Renal cortex interstitium (tissue), 11 donors: Measurements from ENCODE around the gene NSUN6. TPM values are rescaled to one million over a fixed set of nuclear protein-coding genes. Genes with fewer than 3 reads are reported as not detected.
A peak's percentile ranks its signal among the peaks of the same experiment; 100 is the strongest.
"Not testable (repeated sequence)": the region's sequence is repeated elsewhere in the genome, so short reads cannot be mapped to it uniquely, and the experiment has no call there.

ENCODE experiments used
- DNase-seq, 11 donors: peaks; one replicate each; pipeline ENCODE4 v3.0.0-alpha.2; 2013; ENCODE audit warnings: low read depth in 9 of 11, low spot score in 4 of 11; ENCODE audit errors: extremely low read depth in 1 of 11
- polyA plus RNA-seq, 3 donors: library from polyadenylated mRNA; unstranded; fragments of 120-200 nt; gene quantifications; one replicate each; pipeline ENCODE4 v1.2.1, GENCODE V29; 2013; ENCODE audit not compliant: insufficient read length in 3 of 3

The NSUN6 gene
- polyA plus RNA-seq, 3 donors, result 21.5 to 41.0 (median 27.4) TPM

DNA sequence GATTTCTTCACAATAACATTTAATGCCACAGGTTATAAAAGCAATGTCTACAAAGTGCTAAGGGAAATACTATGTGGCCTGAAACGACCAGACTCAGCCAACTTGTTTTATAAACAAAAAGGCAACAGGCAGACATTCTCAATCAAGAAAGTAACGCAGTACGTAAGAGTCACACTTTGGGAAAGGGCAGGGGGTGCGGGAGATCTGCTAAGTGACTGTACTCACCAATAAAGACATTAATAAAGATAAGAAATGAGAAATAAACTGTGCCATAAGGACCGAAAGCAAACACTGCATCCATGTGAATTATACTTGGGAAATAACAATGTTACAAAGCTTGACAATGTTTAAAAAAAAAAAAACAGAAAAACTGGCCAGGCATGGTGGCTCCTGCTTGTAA, 25.5 kb downstream of the NSUN6 start:
- no peak for DNase-seq

DNA sequence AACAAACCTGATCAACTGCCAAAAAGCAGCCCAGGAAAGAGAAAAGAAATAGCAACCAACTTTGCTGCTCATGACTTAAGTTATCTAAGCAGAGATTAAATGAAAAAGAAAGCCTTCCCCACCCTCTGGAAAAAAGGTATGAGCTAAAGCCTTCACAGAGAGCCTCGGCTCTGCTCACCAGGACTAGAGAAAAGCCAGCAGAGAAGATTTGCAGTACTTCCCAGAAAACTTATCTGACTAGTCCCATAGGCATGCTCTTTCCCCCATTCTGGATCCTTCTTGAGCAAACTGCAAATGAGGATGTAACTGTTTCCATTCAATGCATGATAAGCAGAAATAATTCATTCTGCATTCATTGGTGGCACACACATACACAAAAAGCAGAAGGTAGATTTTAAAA, 27.7 kb downstream of the NSUN6 start:
- DNase-seq, result not testable (repeated sequence)

DNA sequence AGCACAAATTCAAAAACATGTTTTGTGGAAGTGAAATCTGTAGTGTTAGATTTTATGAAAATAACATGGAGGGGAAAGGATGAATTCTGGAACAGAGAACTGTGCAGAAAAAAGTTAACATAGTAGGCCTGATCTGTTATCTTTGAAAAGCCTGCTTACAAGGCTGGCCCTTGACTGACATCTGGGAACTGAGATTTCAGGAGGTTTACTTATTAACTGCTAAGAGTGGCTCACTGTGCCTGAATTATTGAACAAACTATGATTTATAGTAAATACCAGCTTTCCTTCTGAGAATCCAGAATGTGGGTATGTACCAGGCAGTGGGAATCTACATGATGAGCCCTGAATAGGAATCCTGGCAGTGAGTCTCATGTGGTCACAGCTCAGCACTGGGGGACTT, 30.5 kb downstream of the NSUN6 start:
- DNase-seq, result no peak

DNA sequence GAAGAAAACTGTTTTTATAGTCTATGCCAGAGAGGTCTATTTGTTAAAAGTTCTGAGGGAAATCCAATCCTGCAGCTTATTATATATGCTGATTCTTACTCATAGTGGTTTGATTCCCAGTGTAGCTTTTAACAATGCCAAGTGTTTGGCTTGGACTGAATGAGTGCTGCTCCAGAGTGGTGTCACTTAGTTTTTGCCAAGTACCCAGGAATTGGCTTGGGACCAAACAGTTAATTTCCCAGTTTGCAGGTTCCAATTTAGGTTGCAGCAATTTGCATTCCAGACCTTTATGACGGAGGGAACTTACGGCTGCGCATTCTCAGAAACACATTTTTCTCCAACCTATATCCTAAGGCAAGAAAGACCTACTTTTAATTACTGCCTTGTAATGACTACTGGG, 32.4 kb downstream of the NSUN6 start:
- DNase-seq, result no peak

DNA sequence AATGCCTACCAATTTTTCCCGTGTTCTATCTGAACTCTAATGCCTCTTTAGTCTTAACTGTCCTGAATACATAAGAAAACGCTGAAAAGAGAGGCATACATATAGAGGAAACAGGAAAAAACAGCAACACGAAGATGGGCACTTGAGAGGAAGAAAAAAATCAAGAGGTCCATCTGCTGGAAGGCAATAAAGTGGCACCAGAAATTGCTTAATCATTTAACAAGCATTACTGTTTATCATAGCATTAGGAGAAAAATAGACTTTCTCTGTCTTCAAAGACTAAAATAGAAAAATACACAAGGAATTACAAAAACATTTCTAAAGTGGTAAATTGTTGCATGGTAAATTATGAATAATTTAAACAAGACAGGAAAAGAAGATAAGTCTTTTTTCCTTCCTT, 35.0 kb downstream of the NSUN6 start:
- no peak for DNase-seq

DNA sequence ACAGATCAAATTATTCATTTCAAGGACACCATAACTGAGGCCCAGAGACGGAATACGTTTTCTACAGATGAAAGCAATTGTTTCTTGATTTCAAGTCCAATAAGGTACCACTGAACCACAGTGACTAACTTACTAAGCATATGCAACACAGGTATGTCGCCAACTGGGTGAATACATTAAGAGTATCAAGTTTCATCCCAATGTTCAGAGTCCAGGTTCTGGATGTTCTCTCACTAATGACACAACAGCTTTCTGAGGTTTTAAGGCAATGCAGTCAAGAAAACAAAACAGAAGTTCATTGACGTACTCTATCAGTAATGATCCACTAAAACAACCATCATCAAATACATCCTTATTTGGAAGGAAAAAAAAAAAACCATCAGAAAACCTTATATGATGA, 35.8 kb downstream of the NSUN6 start:
- DNase-seq, result no peak

DNA sequence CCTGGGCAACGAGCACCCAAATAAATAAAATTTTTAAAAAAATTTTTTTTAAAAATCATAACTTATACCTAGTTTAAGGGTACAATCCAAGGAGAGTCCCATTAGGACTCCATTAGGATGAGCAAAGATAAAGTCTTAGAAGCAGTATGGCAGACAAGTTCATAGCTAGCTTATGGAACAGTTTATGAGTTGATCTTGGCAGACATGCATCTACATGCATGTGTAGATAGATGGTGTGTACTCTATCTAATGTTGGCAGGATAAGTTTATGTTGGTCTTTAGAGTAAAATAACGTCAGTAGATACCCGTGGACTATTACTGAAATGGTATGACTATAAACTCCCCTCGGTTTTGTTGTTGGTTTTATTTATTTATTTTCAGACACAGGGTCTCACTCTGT, 40.2 kb downstream of the NSUN6 start:
- no peak for DNase-seq

DNA sequence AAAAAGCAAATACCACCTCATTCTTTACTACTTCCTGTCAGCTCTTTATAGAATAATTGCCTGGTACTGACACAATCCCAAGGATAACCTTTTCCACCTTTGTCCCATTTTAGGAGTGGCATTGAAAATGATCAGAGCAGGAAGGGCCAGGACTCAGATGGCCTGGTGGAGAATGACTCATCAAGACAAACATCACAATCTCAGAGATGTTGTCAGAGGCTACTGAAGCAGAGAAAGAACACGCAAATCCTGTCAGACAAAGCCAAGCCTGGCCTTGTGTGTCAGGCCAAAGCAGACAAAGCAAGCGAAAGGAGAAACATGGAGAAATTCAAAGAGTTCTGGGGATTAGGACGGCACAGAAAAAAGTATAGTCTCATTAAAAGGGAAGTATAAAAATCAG, 40.9 kb downstream of the NSUN6 start:
- peak in 1 of 11 donors; percentile 16 for DNase-seq

DNA sequence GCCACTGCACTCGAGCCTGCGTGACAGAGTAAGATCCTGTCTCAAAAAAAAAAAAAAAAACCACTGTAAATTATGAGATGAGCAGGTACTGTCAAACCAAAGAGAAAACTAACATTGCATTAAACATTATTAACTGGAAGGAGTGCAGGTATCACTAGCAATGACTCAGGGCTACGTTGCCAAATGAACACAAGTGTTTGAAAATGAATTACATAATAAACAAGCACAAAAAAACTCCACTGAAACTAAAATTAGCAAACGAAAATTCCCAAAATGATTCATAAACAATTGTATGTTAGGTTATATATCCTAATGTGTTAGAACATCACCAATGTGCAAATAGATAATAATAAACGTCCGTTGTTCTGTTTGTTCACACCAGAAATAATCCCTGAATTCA, 42.8 kb downstream of the NSUN6 start:
- no peak for DNase-seq

DNA sequence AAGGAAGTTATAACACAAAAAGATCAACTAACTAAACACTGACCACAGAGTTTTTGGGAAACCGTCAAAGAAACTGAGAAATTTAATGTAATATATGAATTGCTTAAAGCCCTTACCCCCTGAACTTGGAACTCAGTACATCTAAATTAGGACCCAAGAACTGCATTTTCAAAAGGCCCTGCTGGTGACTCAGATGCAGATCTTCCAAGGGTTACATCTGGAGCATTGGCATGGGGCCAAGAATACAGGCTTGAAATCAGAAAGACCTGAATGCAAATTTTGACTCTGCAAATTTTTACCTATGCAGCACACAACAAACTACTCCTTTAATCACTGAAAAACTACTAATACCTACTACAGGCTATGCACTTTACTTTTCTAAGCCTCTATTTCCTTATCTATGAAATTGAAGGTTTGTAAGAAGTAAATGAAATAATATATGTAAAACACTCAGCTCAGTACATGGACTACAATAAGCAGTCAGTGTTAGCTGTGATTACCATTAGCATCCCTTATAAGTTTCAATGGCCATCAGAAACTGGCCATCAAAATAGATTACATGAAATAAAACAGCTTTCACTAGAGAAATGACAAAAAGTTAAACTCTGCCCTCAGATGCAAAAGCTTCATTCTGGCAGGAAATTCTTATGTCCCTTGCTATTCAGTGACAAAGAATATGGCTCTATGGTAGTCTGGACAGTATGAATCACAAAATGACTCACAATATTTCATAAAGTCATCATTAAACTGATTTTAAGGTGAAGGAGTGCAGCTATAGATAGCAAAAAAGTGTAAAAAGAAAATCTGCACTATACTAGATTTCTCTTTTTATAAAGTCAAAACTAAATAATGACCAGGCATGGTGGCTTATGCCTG, 43.6 kb downstream of the NSUN6 start:
- peak in 1 of 11 donors; percentile 13 for DNase-seq

DNA sequence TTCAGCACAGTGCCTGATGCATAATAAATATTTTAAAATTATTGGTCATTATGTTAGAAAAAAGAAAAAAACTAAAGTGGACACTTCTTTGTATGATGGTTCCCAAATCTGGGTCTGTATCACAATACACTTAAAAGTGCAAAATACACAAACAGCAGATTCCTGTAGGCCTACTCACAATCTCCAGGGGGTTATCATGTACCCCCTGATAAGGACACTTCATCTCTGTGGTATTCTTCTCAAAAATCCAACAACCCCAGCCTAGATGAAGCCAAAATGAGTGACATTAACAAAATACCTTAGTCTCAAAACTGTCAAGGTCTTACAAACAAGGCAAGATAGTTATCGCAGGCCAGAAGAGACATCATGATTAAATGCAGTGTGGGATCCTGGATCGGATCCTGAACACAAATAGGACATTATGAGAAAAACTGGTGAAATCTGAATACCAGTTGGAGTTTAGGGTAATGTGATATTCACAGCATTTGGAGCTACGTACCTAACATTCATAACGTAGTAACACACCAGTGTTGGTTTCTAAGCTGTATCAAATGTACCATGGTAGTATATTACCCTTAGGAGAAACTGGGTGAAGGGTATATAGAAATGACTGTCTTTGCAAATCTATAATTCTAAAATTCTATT, 45.2 kb downstream of the NSUN6 start:
- DNase-seq, result no peak

DNA sequence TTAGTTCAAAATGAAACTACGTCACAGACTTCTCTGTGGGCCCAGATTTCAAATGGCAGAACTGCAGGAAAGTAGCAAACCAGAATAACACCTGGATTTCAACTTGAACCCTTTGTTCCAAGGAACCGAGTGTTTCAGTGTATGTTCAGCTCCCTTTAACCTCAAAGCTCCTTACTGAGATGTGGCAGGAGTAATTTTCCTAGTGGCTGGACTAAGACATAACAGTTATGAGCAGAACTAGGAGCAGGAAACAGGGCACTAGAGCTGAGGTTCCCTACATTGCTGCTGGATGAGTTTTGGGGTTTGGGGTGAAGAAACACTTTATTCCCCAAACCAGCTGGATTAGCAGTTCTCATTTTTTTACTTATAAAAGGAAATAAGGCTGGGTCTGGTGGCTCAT, 50.1 kb downstream of the NSUN6 start:
- DNase-seq, result no peak

DNA sequence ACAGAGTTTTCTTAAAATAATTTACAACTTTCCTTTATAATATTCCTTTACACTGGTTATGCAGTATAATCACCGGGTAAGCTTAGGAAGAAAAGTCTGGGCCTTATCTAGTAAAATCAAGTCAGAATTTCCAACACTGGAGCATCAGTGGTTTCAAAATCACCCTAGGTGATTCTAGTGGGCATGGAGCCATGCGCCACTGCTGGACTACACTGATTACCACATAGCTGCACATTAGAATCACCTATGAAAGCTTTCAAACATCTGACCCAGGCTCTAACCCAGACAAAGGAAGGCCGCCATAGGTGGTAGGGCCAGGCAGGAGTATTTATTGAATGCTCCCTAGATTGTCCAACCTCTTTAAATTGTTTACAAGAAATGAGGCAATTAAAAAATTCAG, 52.0 kb downstream of the NSUN6 start:
- no peak for DNase-seq

DNA sequence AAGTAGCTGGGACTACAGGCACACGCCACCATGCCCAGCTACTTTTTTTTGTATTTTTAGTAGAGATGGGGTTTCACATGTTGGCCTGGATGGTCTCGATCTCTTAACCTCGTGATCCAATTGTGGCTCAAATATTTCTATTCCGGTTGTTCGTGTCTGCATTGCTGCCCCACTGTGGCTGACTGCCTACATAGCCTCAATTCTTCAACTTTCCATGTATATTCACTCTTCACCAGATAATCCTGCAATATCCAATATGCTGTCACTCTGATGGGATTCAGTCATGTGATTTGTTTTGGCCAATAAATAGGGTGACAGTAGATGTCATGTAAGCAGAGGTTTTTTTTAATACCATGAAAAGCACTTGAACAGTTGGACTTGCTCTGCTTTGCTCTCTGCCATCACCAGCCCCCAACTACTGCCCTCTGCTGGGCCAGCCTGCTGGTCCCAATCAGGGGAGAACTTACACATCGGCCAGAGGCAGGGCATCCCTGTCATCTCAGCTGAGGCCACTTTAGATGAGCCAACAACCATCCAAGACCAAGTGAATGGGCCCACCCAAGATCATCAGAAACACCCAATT, 56.7 kb downstream of the NSUN6 start:
- DNase-seq, result no peak

DNA sequence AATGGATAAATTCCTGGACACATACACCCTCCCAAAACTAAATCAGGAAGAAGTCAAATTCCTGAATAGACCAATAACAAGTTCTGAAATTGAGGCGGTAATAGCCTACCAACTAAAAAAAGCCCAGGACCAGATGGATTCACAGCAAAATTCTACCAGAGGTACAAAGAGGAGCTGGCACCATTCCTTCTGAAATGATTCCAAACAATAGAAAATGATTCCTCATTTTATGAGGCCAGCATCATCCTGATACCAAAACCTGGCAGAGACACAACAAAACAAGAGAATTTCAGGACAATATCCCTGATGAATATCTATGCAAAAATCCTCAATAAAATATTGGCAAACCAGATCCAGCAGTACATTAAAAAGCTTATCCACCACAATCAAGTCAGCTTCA, 60.2 kb downstream of the NSUN6 start:
- not testable (repeated sequence) for DNase-seq

DNA sequence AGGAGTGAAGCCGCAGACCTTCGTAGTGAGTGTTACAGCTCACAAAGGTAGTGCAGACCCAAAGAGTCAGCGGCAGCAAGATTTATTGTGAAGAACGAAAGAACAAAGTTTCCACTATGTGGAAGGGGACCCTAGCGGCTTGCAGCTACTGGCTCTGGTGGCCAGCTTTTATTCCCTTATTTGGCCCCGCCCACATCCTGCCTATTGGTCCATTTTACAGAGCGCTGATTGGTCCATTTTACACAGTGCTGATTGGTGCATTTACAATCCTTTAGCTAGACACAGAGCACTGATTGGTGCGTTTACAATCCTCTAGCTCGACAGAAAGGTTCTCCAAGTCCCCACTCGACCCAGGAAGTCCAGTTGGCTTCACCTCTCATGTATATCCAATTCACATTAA, 64.8 kb downstream of the NSUN6 start:
- DNase-seq, result not testable (repeated sequence)

DNA sequence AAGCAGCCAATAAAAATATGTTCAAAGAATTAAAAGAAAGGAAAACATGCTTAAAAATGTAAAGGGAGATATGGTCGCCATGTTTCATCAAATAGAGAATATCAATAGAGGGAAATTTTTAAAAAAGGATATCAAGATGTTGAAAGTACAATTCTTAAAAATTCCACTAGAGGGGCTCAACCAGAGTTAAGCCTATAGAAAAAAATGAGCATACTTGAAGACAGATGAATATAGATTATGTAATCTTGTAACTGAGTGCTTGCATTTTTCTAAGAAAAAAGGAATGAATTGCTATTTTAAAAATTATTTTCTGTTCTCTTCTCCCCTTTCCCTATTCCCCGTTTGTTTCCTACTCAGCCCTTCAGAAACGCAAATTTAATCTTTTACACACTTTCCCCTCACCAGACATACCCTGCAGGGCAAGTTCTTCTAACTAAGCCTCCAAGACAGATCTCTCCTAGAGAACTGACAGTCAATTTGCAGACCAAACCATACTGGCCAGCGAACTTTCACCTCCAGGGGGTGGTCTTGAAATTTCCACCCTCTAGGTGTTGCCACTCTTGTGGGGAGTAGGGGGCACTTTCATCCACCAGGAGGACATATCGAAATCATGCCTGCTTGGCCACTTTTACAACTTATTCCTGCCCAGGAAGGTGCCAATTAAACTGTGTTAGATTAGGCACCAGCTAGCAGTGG, 67.7 kb downstream of the NSUN6 start:
- no peak for DNase-seq

DNA sequence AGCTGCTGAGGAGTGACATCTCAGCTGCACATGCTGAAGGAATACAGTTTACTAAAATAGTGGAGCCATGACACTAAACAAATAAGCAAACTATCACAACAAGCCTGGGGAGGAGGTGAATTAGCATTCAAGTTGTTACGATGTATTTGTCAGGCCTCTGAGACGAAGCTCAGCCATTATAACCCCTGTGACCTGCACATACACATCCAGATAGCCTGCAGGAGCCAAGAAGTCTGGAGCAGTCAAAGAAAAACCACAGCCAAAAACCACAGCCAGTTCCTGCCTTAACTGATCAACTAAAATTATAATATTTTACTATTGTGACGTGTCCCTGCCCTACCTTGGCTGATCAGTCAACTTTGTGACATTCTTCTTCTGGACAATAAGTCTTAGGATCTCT, 68.6 kb downstream of the NSUN6 start:
- no peak for DNase-seq

DNA sequence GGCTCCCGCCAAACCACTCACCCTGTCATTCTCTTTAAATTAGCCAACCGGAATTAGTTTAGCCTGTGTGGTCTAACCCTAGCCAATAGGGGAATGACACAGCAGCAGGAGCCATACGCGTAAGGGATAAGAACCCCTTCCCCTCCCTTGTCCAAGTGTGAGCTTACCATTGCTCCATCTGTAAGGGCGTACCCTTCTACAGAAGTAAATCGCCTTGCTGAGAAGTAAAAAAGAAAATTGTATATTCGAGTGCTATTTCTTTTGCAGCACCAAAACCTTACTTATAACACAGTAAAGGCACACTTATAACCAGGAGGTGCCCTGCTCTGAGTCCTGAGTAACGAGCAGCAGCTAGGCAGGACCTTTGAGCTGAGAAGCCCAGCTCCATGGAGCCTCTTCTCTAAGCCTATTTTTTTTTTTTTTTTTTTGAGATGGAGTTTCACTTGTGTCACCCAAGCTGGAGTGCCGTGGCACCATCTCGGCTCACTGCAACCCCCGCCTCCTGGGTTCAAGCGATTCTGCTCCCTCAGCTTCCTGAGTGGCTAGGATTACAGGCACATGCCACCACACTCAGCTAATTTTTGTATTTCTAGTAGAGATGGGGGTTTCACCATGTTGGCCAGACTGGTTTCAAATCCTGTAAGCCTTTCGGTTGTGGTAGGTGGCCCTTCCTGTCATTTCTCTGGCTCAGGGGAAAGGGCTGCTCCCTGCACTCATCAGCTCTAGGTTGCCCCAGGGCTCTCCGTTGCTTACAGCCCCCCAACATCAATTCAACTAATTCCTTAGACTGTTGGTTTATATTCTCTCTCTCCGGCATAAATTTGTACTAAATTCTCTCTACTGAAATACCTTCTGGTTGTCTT, 73.3 kb downstream of the NSUN6 start:
- DNase-seq, result no peak
